HG03558 (cell line): Measurements from ENCODE around the gene ITGA2.
A peak's percentile ranks its signal among the peaks of the same experiment; 100 is the strongest.

ENCODE experiments used
- ATAC-seq: cut with Tn5 transposase; IDR thresholded peaks from one replicate; pipeline ENCODE4 v1.9.1; 2021; ENCODE audit warnings: moderate number of reproducible peaks; ENCODE audit not compliant: unreplicated experiment; ENCODE audit errors: extremely low read depth

ITGA2 gene

DNA sequence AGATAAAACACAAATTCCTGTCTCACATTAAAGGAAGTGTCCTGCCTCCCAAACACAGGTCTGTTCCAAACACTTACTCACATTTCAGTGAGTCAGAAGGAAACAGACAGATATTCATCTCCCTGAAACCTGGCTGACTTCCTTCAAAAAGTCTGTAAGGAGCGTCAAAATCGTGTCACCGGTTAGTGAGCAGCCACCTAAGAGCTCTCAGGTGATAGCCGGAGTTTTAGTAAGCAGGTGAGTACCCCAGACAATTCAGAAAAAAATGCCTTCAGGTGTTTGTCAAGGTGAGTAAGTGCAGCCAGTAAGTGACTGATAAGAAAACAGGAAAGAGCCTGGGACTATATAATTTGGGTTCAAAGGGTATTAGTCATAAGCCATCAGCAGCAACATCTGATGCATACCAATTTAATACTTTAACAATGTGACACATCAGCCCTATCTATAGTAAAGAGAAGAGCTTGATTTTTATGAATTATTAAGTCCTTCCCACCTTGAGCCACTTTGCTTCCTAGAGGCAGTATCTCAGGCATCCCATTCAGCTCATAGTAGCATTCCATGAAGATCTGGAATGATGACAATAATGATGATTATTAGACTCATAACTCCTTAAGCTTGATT is 1.3 kb upstream of the ITGA2 start:
- no peak for ATAC-seq

DNA sequence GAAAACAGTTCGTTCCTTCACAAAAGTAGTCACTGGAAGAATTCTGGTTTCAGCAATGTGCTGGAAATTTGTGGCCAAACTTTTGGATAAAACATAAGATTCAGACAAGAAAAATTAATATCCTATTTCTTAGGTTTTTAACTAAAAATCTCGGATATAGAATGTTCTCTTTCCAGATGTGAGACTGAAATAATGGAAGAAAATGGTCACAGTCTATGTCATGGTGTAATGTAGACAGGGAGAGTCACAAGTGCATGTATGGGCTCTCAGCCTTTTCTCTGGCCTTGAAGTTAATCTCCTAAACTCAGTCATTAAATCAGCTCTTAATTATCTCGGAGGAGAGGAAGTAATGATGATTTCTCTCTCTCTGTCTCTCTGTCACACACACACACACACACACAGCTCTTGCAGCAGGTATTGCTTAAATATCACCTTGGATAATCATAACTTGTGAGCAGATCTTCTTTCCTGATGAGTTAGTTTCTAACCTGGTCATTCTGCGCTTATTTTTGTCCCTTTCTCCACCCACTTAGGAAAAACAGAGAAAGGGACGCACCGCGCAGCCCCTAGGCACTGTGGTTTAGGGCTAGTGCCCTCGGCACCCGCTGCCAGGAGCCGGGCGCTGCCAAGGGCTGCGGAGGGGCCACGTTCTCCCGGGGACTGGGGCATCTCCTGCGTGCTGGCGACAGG is 672 bp upstream of the ITGA2 start:
- no peak for ATAC-seq

DNA sequence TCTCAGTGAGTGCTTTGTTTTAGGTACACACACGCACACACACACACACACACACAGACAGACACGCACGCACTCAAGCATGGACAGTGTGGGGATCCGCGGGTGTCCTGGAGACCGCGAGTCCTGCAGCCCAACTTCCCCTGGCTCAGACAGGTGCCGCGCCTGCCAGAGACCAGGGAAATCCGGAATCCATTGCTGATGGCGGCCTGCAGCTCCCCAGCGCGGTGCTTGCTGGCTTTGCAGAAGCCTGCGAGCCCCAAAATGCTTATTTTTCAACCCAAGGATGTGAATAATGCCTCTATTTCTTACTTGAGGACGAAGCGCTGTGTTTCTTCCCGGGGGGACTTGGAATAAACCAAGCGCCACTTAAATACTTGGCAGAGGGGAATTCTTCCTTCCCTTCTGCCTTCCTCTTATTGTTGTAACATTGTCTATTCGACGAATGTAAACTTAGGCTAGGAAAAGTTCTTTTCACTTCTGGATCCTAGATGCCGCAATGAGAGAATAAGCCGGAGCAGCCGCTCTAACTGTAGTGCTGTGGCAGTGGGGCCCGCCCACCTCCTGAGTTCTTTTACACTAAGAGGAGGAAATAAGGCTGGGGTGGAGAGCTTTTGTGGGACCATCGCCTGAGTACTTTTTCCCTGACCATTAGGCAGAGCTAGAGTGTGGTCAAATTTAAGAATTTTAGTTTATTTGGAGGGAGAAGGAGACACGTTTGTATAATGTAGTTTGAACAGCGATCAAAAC is 802 bp downstream of the ITGA2 start:
- ATAC-seq, result no peak

DNA sequence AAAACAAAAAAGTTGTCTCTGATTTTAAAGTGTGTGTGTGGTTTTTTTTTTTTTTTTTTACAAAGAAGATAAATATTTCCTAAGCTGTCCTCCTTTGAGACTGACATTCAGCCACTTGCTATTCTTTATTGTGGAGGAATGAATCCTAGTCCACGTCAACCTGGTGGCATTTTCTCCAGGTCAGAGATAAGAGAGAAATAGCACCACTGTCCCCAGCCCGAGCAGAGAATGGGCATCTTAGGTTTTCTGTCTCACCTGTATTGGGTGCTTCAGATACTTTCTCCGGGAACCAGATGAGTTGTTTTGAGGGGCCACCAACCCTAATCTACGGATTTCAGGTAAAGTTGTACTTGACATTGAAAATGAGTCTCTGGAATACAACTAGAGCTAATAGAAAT is 1.4 kb downstream of the ITGA2 start:
- no peak for ATAC-seq

DNA sequence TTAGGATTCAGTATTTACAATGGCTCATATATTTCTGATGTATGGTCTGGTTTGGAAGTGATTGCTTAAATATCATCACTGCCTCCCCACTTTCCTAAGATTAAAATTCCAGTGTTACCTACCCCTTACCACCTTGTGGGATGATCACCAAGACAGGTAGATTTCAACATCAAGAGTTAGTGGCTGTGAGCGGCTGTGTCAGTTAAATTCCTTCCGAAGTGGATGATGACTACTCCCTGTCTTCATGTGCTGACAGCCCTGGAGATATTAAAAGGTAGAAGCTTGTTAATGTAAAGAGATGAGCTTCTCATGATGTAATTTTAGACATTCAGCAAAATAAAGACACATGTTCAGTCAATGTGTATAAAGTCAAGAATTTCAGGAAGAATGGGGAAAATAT is 4.2 kb downstream of the ITGA2 start:
- no peak for ATAC-seq

DNA sequence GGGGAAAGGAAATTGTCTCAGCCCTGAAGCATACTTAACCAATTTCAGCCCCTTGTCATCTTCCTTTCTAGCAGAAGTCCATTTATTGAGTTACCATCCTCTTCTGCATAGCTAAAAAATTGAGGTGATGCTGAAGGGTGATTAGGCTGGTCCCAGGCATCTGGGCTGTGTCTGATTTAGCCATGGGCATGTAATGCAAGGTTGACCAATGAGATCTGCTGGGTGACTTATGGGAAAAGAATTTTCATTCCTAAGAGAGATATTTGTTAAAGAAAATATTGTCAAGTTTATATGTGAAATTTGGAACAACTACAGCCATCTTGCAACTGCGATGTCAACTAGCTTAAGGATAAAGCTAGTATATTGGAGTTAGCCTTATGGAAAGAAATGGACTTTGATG is 5.1 kb downstream of the ITGA2 start:
- ATAC-seq, result no peak

DNA sequence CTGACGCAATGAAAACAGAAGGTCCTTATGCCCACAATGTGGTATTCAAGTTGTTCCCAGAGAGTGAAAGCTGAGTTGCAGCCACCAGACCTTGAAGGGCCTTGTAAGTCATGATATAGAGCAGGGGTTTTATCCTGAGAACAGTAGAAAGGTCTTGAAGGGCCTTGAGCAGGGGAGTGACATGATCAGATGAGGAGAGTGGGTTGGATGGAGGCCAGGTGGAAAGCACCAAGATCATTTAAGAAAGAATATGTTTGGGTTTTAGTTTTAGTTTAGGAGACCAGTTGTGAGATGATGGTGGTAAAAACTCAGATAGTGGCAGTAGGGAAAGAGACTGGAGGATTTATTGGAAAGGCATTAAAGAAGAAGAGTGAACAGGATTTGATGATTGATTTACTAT is 5.9 kb downstream of the ITGA2 start:
- ATAC-seq, result no peak

DNA sequence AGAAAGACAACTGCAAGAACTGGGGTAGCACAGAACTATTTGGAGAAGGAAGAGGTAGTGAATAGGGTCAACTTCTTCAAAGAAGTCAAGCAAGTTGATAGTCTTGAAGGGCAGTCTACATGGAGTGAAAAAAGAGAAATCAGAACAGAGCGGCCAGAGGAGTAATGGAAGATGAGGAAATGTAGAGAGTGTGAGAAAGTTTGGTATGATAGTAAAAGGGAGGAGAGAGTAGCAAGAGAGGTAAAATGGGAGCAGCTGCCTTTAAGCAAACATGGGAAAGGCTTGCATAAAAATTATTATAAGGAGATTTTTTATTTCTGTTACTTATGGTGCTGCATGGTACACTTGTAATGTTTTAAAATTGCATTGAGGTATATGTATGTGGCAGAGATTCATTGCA is 6.8 kb downstream of the ITGA2 start:
- ATAC-seq, result no peak

DNA sequence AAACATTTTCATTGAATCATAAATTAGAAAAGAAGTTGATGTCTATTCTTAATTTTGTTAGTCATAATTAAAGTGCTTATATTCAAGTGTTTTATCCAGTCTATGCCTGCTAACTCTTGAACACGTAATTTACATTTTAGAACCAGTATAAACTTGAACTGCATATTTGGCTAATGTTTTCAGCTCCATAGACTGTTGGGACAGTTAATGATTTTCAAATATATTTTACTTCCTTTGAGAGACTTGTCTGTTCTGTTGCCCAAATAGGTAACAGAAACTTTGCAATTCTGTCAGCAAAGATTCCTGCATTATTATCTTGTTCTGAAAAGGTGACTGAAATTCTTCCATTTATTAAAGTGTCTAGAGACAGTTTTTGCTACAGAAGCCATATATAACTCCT is 7.8 kb downstream of the ITGA2 start:
- ATAC-seq, result no peak

DNA sequence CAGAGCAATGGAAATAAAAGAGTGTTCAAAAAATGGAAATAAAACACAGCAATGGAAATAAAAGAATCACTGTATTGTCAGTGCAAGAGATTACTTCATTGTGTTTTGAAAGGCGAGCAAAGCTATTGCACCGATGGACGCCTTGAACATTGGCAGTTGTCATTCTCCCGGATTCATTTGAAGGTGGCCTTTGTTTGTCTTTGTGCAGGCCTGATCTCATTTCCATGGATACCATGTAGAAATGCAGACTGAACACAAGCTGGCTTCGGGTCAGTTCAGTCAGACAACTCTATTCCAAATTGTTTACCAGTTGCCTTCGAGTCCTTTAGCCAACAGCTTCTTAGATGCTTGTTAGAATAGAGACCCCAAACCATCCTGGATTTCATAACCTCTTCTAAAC is 8.3 kb downstream of the ITGA2 start:
- no peak for ATAC-seq

DNA sequence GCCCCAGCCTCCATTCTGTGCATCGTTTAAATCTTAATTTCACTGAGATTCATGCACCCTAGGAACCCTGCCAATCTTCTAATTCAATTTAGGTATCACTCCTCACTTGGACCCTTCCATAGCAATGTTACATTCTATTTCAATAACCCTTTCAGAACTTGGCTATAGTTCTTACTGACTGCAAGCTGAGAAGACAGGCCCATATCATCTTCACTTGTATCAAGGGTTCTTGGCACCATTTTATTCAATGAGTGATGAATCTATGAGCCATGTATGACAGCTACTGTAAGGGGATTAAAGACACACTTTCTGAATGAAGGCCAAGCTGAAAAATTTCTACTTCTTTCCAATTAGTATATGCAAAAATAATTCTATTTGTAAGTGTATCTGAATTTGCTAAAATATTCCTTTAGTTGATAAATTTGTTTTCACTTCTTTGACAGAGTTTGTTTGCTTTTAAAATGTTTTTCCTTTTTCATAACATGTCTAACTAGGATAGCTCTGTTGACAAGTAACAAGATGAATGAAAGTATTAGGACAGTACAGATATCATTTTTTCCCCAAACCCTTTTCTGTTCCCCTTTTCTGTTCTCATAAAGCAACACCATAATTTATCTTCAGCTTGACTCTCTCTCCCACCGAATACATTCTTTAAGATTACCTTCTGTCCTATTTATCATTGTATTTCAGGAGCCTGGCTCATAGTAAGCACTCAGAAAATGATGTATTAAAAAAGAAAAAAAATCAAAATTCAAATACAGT is 9.6 kb downstream of the ITGA2 start:
- ATAC-seq, result no peak

DNA sequence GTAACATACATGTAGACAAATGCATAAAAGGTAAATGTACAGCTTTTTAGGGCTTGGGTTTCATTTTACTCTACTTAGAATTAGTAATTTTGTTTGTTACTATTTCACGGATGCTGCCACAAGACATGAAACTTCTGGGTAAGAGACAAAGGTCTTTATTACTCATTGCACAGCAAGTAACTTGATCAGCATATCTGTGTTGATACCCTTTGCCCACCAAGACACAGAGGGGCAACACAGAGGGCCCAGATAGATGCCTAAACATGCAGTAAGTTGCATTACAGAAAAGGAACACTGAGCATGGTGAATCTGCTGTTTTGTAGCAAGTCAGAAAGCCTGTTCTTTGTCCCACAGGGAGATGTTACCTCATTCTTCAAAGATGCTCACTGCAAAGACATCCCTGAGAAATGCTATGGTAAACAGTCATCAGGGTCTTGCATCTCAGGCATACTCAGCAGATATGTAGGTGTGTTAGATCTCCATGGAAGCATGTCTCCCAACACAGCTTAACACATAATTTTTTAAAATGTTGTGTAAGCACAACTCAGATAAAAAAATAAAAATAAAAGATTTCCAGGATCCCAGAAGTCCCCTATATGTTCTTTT is 10.3 kb downstream of the ITGA2 start:
- no peak for ATAC-seq

DNA sequence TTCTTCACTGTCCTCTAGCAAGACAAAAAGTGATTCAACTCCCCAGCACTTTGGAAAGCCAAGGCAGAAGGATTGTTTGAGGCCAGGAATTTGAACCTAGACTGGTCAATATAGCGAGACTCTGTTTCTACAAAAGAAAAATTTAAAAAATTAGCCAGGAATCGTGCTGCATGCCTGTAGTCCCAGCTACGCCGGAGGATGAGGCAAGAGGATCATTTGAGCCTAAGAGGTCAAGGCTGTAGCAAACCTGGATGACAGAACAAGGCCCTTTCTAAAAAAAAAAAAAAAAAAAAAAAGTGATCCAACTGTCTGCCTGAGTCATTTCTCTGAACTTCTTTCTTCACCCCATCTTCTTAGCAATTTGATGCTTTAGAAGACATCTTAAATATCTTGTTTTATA is 12.4 kb downstream of the ITGA2 start:
- no peak for ATAC-seq

DNA sequence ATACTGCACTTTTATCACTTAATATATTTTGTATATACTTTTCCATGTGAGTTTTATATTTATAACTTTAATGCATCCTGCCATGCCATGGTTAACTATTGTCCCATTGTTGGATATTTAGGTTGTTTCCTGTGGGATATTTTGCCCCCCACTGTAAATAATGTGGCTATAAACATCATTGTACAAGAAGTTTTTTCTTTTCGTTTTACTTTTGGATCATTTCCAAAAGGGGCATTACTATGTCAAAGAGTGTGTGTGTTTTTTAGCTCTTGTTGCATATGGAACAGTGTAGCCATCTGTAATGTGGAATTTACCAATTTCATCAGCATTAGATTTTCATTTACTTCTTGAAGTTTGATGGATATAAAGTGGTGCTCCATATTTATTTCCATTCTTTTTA is 13.3 kb downstream of the ITGA2 start:
- ATAC-seq, result no peak

DNA sequence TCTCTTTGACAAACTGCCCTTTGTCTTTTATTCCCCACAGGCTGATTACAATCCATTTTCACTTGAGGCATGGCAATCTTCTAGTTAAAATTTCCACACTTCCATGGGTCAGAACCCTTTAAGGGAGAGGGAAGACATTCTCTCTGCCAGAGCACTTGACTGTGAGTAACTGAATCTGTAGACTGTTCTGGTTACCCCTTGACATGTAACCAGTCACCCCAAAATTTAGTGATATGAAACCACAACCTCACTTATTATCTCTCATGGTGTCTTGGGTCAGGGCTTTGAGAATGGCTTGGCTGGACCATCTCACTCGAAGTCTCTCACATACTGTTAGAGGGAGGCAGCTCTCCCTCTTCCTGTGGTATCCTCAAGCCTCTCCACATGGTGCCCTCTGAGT is 14.0 kb downstream of the ITGA2 start:
- no peak for ATAC-seq

DNA sequence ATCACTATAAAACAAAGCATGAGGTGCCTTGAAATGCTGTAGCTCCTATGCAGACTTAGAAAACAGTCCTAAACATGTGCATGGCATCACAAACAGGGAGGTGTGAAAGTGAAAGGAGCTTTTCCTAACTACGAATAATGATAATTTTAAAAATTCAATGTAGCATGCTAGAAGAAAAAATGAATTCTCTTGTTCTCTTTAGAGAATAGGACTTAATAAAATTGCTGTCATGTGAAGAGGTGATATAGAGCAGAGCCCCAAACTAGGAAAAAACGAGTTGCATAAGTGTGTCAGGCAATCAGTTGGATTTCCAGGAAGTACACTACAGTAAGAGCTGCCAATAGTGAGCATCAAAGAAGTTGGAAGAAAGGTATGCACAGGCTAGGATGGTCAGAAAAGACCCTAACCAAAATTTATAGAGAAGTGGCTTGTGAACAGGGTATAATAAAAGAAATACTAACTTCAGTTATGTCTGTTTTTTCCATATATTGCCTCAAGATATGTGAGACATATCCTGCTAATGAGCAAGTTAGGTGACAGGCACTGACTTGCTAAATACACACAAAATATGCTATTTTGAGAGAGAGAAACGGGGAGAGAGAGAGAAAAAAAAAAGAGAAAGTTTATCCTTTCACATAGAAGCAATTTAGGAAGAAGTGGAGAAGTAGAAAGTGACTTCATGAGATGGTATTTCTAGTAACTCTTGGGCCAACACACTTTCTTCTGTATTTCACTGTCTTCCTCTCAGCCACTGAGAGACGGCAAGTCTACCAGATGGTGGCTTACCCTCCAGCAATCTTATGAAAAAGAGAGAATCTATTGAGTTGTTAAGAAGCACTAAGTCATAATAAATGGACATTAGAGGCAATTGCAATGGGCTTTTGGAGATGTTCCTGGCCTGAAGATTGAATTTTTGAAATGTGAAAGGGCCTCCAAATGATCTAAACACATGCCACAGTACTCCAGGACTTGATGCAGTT is 18.0 kb downstream of the ITGA2 start:
- no peak for ATAC-seq

DNA sequence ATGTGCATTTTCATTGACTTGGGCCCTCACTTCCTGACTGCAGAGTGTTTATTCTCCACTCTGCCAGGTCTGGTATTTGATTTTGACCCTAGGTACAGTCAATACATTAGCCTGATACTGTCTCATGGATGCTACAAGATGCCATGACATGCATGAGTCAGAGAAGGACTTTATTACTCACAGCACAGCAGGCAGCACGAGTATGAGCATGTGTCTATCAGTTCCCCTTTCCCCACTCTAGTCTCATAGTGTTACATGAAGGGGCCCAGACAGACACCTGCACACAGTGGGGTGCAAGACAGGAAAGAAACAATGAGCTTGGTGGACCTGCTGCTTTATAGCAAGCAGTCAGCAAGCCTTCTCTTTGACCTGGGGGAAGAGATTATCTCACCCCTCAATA is 19.6 kb downstream of the ITGA2 start:
- ATAC-seq, result peak; percentile 98

DNA sequence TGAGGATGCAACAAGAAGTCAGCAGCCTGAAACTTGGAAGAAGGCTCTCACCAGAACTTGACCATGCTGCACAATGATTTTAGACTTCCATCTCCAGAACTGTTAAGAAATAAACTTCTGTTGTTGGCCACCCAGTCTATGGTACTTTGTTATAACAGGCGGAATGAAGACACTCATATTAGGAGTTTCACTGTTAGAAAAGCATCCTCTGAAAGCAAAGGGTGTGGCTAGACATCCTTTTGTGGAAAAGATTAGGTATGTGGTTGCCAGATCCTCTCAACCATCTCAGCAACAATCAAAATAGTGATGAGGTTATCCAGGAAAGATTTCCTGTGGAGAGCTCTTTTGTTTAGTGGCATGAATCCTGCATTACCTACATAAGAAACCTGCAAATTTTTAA is 20.7 kb downstream of the ITGA2 start:
- ATAC-seq, result no peak

DNA sequence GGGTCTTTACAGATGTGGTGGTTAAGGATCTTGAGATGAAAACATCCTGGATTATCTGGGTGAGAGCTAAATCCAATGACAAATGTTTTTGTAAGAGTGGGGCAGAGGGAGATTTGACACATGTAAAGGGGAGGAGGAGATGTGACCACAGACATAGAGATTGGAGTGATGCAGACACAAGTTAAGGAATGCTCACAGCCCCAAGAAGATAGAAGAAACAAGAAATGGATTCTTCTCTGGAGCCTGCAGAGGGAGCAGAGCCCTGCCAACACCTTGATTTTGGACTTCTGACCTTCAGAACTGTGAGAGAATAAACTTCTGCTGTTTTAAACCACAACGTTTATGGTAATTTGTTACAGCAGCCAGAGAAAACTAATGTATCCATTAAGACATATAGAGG is 21.7 kb downstream of the ITGA2 start:
- no peak for ATAC-seq
